ENCODE data around the gene HIPK3. TPM values are rescaled to one million over a fixed set of nuclear protein-coding genes. Genes with fewer than 3 reads are reported as not detected.

Gene HIPK3
- total and polyA plus RNA-seq, 2 donors (not counting 3 experiments of a cell fraction or from before 2014, with no cell fraction given): 13.3 to 36.1 TPM

DNA sequence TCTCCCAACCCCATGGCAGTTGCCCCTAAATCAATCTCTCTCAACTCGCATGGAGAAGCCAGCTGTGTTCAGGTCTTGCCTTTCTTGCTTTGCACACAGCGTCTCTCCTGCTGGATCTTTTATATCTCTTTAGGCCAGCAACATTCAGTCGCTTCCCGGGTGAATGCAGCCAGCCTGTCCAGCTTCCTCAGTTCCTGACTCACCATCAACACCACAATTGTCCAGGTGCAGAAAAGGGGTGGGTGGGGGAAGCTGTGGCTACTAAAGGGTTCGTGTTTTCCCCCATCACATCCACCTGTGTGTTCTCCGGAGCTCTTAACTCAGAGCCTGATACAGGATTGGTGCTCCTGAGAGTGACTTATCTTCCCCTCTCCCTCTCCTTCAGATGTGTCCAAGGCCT, 116.5 kb downstream of the HIPK3 start:
- no peak overlapping the region for H3K27ac ChIP-seq (ENCODE audit: insufficient read depth, low read depth, low read length)
- H3K9me3 ChIP-seq (replicated peaks; ENCODE audit: control insufficient read depth, insufficient read depth, low read length): no peaks in the 10 kb centered on the region
- H3K36me3 ChIP-seq (ENCODE audit: control insufficient read depth in 2 of 2, extremely low read depth in 1 of 2, insufficient read depth in 2 of 2, low read length in 2 of 2): no peaks in the 10 kb centered on the region
- H3K9ac ChIP-seq (replicated peaks; ENCODE audit: extremely low read depth, insufficient read depth, low read length): no peak overlapping the region
- no peak overlapping the region for H3K4me2 ChIP-seq (ENCODE audit: insufficient read depth, low read length)
- TF ChIP-seq MYC (IDR thresholded peaks at IDR 0.05; ENCODE audit: low read depth, low read length) (no peak), POLR2A (IDR thresholded peaks at IDR 0.05; ENCODE audit: low read depth, low read length) (no peak), FOS (IDR thresholded peaks at IDR 0.05; ENCODE audit: borderline replicate concordance, insufficient read depth, low read length) (no peak), GATA2 (IDR thresholded peaks at IDR 0.05; ENCODE audit: insufficient read depth, insufficient read length, low read depth, low read length) (no peak), EZH2 (IDR thresholded peaks at IDR 0.05; ENCODE audit: borderline replicate concordance, low read depth, low read length, severe bottlenecking) (no peak), JUN (IDR thresholded peaks at IDR 0.05; ENCODE audit: borderline replicate concordance, insufficient read depth, insufficient read length, low read depth) (no peak), POLR2AphosphoS5 (IDR thresholded peaks at IDR 0.05; ENCODE audit: insufficient read depth, low read depth, low read length) (no peak)
- TF ChIP-seq, protein P1, sequence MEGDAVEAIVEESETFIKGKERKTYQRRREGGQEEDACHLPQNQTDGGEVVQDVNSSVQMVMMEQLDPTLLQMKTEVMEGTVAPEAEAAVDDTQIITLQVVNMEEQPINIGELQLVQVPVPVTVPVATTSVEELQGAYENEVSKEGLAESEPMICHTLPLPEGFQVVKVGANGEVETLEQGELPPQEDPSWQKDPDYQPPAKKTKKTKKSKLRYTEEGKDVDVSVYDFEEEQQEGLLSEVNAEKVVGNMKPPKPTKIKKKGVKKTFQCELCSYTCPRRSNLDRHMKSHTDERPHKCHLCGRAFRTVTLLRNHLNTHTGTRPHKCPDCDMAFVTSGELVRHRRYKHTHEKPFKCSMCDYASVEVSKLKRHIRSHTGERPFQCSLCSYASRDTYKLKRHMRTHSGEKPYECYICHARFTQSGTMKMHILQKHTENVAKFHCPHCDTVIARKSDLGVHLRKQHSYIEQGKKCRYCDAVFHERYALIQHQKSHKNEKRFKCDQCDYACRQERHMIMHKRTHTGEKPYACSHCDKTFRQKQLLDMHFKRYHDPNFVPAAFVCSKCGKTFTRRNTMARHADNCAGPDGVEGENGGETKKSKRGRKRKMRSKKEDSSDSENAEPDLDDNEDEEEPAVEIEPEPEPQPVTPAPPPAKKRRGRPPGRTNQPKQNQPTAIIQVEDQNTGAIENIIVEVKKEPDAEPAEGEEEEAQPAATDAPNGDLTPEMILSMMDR (IDR thresholded peaks at IDR 0.05; ENCODE audit: extremely low read depth in 1 of 2, insufficient read depth in 1 of 2, low read depth in 1 of 2, low read length in 2 of 2): no peak
- TF ChIP-seq, protein P2, sequence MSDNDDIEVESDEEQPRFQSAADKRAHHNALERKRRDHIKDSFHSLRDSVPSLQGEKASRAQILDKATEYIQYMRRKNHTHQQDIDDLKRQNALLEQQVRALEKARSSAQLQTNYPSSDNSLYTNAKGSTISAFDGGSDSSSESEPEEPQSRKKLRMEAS (IDR thresholded peaks at IDR 0.05; ENCODE audit: insufficient read depth, insufficient read length): no peak
- H3K27me3 ChIP-seq (ENCODE audit: control insufficient read depth in 2 of 2, insufficient read depth in 2 of 2, low read length in 2 of 2): no peaks in the 10 kb centered on the region
- peaks cover 22% of the 10 kb centered on the region for H3K79me2 ChIP-seq (ENCODE audit: control insufficient read depth, insufficient read depth, low read length)
- H3K9me1 ChIP-seq (replicated peaks; ENCODE audit: control insufficient read depth, extremely low read depth, insufficient read depth, low read length): no peaks in the 10 kb centered on the region
- intact Hi-C loops (cut with micrococcal nuclease): loop anchor here (5.0 kb wide), 1 partner anchor 364 kb away; the partner anchor contains the start of gene CD59
- DNase-seq (ENCODE audit: low read depth, low spot score) (no peak), FAIRE-seq (no peak)
- no peaks in the 10 kb centered on the region for H4K20me1 ChIP-seq (replicated peaks; ENCODE audit: control insufficient read depth, extremely low read depth, insufficient read depth, low read length)
- H3K4me3 ChIP-seq (replicated peaks in 1 of 3; ENCODE audit: insufficient read depth in 1 of 3, low read depth in 1 of 3, low read length in 3 of 3): no peak overlapping the region
- POLR2A ChIA-PET: interaction anchor here (0.6 kb wide), 1 partner anchor 66 kb away, joined by 5 read pairs; no protein-coding TSS in a partner anchor
- dilution Hi-C loops (cut with MboI; ENCODE audit: extremely low pct_ligation_motif_present, low sequenced_read_pairs): no loop called here
- BruUV-seq (replicated peaks): no TSS peak
- H3K4me1 ChIP-seq (ENCODE audit: control insufficient read depth, extremely low read depth, insufficient read depth, low read length): peaks cover 67% of the 10 kb centered on the region
- H2AFZ ChIP-seq (ENCODE audit: low read depth, low read length): no peak overlapping the region
- CTCF ChIA-PET: interaction anchor here (3.7 kb wide), 1 partner anchor 369 kb away, joined by 26 read pairs; no protein-coding TSS in a partner anchor
